Endothelial cell of umbilical vein (primary cell): Measurements from ENCODE around the gene ZNF567.

Experiments
- EZH2 ChIP-seq: IDR thresholded peaks from 2 replicates; pipeline ENCODE4 v1.6.1; 2012; ENCODE audit warnings: borderline replicate concordance, low read depth, mild to moderate bottlenecking, moderate library complexity, low read length, inconsistent platforms; ENCODE audit not compliant: severe bottlenecking
- MAX ChIP-seq: IDR thresholded peaks from 2 replicates; pipeline ENCODE4 v1.6.1; 2011; ENCODE audit not compliant: insufficient read depth, insufficient read length
- POLR2A ChIP-seq: IDR thresholded peaks from 2 replicates; pipeline ENCODE4 v1.6.1; 2012; ENCODE audit warnings: low read depth, mild to moderate bottlenecking, control low read depth, low read length
- TF ChIP-seq, protein P1 (sequence below), 2 donors: IDR thresholded peaks; 1 replicate in 1 of 2; 2 replicates in 1 of 2; pipeline ENCODE4 v1.5.1; 2011; ENCODE audit warnings: low read length in 2 of 2, mild to moderate bottlenecking in 2 of 2, moderate library complexity in 2 of 2, control low read depth in 1 of 2, inconsistent platforms in 1 of 2, low read depth in 1 of 2; ENCODE audit not compliant: insufficient read depth in 1 of 2; ENCODE audit errors: extremely low read depth in 1 of 2

DNA sequence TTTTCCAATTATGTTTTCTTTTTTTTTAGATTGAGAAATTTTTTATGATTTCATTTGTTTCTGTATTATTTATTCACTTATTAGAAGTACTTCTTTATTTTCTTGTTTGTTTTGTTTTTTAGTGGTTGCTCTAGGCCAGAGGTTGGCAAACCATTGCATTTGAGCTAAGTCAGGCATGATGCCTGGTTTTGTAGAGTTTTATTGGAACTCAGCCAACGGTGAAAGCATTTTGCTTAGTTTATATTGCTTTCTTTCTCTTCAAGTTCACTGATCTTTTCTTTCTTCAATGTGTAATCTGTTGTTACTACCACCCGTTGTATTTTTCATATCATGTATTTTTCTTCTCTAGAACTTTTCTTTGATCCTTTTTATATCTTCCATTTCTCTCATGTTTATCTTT lies 19.7 kb downstream of the ZNF567 start:
- TF ChIP-seq, protein P1, sequence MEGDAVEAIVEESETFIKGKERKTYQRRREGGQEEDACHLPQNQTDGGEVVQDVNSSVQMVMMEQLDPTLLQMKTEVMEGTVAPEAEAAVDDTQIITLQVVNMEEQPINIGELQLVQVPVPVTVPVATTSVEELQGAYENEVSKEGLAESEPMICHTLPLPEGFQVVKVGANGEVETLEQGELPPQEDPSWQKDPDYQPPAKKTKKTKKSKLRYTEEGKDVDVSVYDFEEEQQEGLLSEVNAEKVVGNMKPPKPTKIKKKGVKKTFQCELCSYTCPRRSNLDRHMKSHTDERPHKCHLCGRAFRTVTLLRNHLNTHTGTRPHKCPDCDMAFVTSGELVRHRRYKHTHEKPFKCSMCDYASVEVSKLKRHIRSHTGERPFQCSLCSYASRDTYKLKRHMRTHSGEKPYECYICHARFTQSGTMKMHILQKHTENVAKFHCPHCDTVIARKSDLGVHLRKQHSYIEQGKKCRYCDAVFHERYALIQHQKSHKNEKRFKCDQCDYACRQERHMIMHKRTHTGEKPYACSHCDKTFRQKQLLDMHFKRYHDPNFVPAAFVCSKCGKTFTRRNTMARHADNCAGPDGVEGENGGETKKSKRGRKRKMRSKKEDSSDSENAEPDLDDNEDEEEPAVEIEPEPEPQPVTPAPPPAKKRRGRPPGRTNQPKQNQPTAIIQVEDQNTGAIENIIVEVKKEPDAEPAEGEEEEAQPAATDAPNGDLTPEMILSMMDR (IDR thresholded peaks at IDR 0.05; ENCODE audit: extremely low read depth in 1 of 2, insufficient read depth in 1 of 2, low read depth in 1 of 2, low read length in 2 of 2): no peak
- no peak for TF ChIP-seq POLR2A
- TF ChIP-seq MAX: no peak
- no peak for TF ChIP-seq EZH2
